H7 (cell line): Measurements from ENCODE around the gene SERTAD1. TPM values are rescaled to one million over a fixed set of nuclear protein-coding genes. Genes with fewer than 3 reads are reported as not detected.

Source experiments
- DNase-seq: peaks from one replicate; pipeline ENCODE4 v3.0.0; 2012
- H3K27me3 ChIP-seq: 2 replicates; pipeline ENCODE4 v1.6.0; 2011; ENCODE audit warnings: mild to moderate bottlenecking, low read length; ENCODE audit not compliant: control insufficient read depth, insufficient read depth
- H3K36me3 ChIP-seq: replicated peaks from 2 replicates; pipeline ENCODE4 v1.5.1; 2011; ENCODE audit warnings: low read length; ENCODE audit not compliant: control insufficient read depth, insufficient read depth
- H3K4me3 ChIP-seq: 2 replicates; pipeline ENCODE4 v1.5.1; 2011; ENCODE audit warnings: low read depth, mild to moderate bottlenecking, control low read depth, low read length, moderate library complexity; ENCODE audit not compliant: insufficient read depth
- total RNA-seq: library from RNA; depleted of rRNA; stranded (reverse); fragments of >200 nt; shearing (Covaris generic); gene quantifications from 2 replicates; pipeline ENCODE4 v1.2.3, GENCODE V29; 2014

SERTAD1 gene
- total RNA-seq, 1 experiment from 2014 or later = 4.4 TPM

GRCh38 chr19:40390084-40390742, 35.6 kb downstream of the SERTAD1 start, which contains the start of gene HIPK4:
TSS of gene HIPK4 (minus strand) at chr19:40390181. CDS start at chr19:40389902, 279 bp downstream.
- peak; percentile 76 for DNase-seq
- H3K27me3 ChIP-seq = no peaks in the 10 kb centered on the region
- no peak within 1 kb of the TSS for H3K4me3 ChIP-seq
- no peaks in the 10 kb centered on the region for H3K36me3 ChIP-seq

- H3K27me3 ChIP-seq = no peaks in the 10 kb centered on the region
- no peaks in the 10 kb centered on the region for H3K36me3 ChIP-seq
These were observed 36.2 kb downstream of the SERTAD1 start for GRCh38 chr19:40389404-40390083.

GRCh38 chr19:40388481-40388880, 37.3 kb downstream of the SERTAD1 start:
- Histone ChIP-seq H3K36me3 (no peaks in the 10 kb centered on the region), H3K27me3 (no peaks in the 10 kb centered on the region), H3K4me3 (no peak overlapping the region)
- no peak for DNase-seq

More at GRCh38 chr19:40389404-40390083, 36.2 kb downstream of the SERTAD1 start:
- DNase-seq = peak; percentile 65
- no peak overlapping the region for H3K4me3 ChIP-seq

GRCh38 chr19:40387155-40387554, 38.6 kb downstream of the SERTAD1 start:
- no peak for DNase-seq
- H3K27me3 ChIP-seq = no peaks in the 10 kb centered on the region
- H3K36me3 ChIP-seq = no peaks in the 10 kb centered on the region
- H3K4me3 ChIP-seq = no peak overlapping the region

- no peaks in the 10 kb centered on the region for H3K27me3 ChIP-seq
- H3K4me3 ChIP-seq = no peak overlapping the region
- peak; percentile 68 for DNase-seq
- no peaks in the 10 kb centered on the region for H3K36me3 ChIP-seq
These were observed 42.0 kb downstream of the SERTAD1 start for GRCh38 chr19:40383668-40384248.

GRCh38 chr19:40381321-40381720, 44.5 kb downstream of the SERTAD1 start:
- Histone ChIP-seq H3K27me3 (no peaks in the 10 kb centered on the region), H3K36me3 (peaks cover 4% of the 10 kb centered on the region), H3K4me3 (no peak overlapping the region)
- peak; percentile 85 for DNase-seq

- no peaks in the 10 kb centered on the region for H3K27me3 ChIP-seq
- H3K4me3 ChIP-seq = no peak overlapping the region
- peaks cover 4% of the 10 kb centered on the region for H3K36me3 ChIP-seq
- DNase-seq = peak; percentile 54
These were observed 45.4 kb downstream of the SERTAD1 start for GRCh38 chr19:40380199-40381037.

GRCh38 chr19:40379446-40380198, 46.2 kb downstream of the SERTAD1 start:
- no peaks in the 10 kb centered on the region for H3K27me3 ChIP-seq
- peak; percentile 49 for DNase-seq
- no peak overlapping the region for H3K4me3 ChIP-seq
- H3K36me3 ChIP-seq = peaks cover 4% of the 10 kb centered on the region

- DNase-seq = peak; percentile 24
These were observed 47.3 kb downstream of the SERTAD1 start for GRCh38 chr19:40378509-40378908.

GRCh38 chr19:40377876-40378385, 47.9 kb downstream of the SERTAD1 start:
- H3K4me3 ChIP-seq = no peak overlapping the region
- peaks cover 6% of the 10 kb centered on the region for H3K36me3 ChIP-seq
- no peaks in the 10 kb centered on the region for H3K27me3 ChIP-seq
- peak; percentile 59 for DNase-seq

More at GRCh38 chr19:40378509-40378908, 47.3 kb downstream of the SERTAD1 start:
- H3K36me3 ChIP-seq = peaks cover 4% of the 10 kb centered on the region
- no peaks in the 10 kb centered on the region for H3K27me3 ChIP-seq
- no peak overlapping the region for H3K4me3 ChIP-seq

- peak; percentile 47 for DNase-seq
- H3K4me3 ChIP-seq = no peak overlapping the region
- peaks cover 15% of the 10 kb centered on the region for H3K36me3 ChIP-seq
- no peaks in the 10 kb centered on the region for H3K27me3 ChIP-seq
These were observed 49.4 kb downstream of the SERTAD1 start for GRCh38 chr19:40376286-40376862.

GRCh38 chr19:40374084-40374483, 51.7 kb downstream of the SERTAD1 start:
- DNase-seq = peak; percentile 25
- H3K36me3 ChIP-seq = peaks cover 22% of the 10 kb centered on the region
- H3K27me3 ChIP-seq = no peaks in the 10 kb centered on the region
- H3K4me3 ChIP-seq = no peak overlapping the region

GRCh38 chr19:40371802-40372122, 54.0 kb downstream of the SERTAD1 start:
- peaks cover 26% of the 10 kb centered on the region for H3K36me3 ChIP-seq
- no peaks in the 10 kb centered on the region for H3K27me3 ChIP-seq
- no peak for DNase-seq
- no peak overlapping the region for H3K4me3 ChIP-seq
